ENCODE measurements around the gene SH3D19.

DNA sequence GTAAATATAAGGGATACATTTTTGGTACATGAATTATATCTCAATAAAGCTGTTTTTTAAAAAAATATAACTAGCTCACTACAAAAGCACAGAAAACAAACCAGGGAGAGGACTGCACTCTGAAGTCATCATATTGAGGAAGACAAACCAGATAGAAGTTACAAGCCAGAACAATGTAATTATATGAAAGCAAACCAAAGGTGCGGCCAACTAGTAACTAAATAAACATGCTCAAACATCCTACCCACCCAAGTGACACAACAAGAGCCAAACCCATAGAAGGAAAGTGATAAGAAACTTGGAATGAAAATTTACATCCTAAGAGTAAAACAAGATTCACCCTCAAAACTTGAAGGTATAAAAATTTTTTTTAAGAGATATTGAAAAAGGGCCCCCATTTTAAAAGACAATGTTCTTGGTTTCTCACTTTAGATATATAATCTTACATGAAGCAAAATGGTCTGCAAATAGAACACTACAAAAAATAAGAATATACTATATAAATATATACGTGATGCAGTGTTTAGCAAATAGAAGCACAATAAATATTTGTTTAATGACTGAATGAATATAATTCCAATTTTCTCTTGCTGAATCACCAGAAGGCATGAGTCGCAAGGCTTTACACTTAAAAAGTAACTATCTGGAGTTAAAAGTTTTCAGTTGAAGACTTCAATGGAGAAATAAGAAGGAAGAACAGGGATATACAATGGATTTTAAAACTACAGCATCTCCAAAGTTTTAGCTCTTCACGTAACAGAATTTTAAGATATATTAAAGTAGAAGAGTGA, 4.0 kb upstream of the SH3D19 start:
- TF ChIP-seq CTCF (conservative IDR thresholded peaks at IDR 0.05; ENCODE audit: low read length) (no peak), EZH2phosphoT487 (IDR thresholded peaks at IDR 0.05; ENCODE audit: borderline replicate concordance) (no peak)

Measured in Loucy (cell line).